GM12878 (cell line): ENCODE measurements around the gene ZNF410. TPM values are rescaled to one million over a fixed set of nuclear protein-coding genes. Genes with fewer than 3 reads are reported as not detected.

Source experiments
- ATAC-seq: fragments of 200-7000 bp; cut with Tn5 transposase; 3 replicates; pipeline ENCODE4 v1.9.1; 2020; ENCODE audit warnings: mild to moderate bottlenecking, moderate library complexity
- BruUV-seq: library from RNA; stranded (reverse); fragments of 400-500 nt; replicated peaks from 2 replicates; lab custom pipeline; 2021; lab: Mats Ljungman, UMichigan
- CTCF ChIA-PET: fragments of 300-600 bp; sonication (Branson Sonifier 250); formaldehyde crosslinking; extraction: SDS; loops from one replicate; lab custom pipeline; 2021; ENCODE audit warnings: inconsistent platforms; lab: Yijun Ruan, JAX
- POLR2A ChIA-PET: fragments of 350-600 bp; formaldehyde crosslinking; extraction: SDS; loops from one replicate; lab custom pipeline; 2021; ENCODE audit warnings: inconsistent platforms; lab: Charles Lee
- RAD21 ChIA-PET: fragments of 300-600 bp; sonication (Branson Sonifier 250); formaldehyde crosslinking; loops from one replicate; lab custom pipeline; 2023; ENCODE audit warnings: antibody characterized with exemption; ENCODE audit not compliant: unreplicated experiment; lab: Charles Lee
- SMC1A ChIA-PET: fragments of 300-600 bp; sonication (Branson Sonifier 250); formaldehyde crosslinking; loops from one replicate; lab custom pipeline; 2023; ENCODE audit not compliant: unreplicated experiment, uncharacterized antibody; lab: Charles Lee
- DNase-seq: peaks from one replicate; pipeline ENCODE4 v3.0.0-alpha.2; 2011; ENCODE audit warnings: low read depth, low spot score
- FAIRE-seq: peaks from 3 replicates; lab custom pipeline; 2011; peaks lifted over from hg19 to GRCh38; lab: Jason Lieb, UNC
- H2AFZ ChIP-seq: 2 replicates; pipeline ENCODE4 v1.6.0; 2011; ENCODE audit warnings: low read depth, low read length, control low read depth; ENCODE audit not compliant: control insufficient read depth
- H3K27ac ChIP-seq: 2 replicates; pipeline ENCODE4 v1.5.1; 2011; ENCODE audit warnings: control low read depth; ENCODE audit not compliant: control insufficient read depth, insufficient read depth
- H3K27me3 ChIP-seq, 2 experiments: replicated peaks in 1 of 2; 2 replicates each; pipeline versions ENCODE4 v1.6.0 to v1.6.1; 2011; ENCODE audit warnings: low read length in 1 of 2; ENCODE audit not compliant: control insufficient read depth in 2 of 2, insufficient read depth in 2 of 2
- H3K36me3 ChIP-seq, 2 experiments: 2 replicates each; pipeline ENCODE4 v1.5.1; 2011; ENCODE audit warnings: low read length in 1 of 2; ENCODE audit not compliant: control insufficient read depth in 2 of 2, insufficient read depth in 2 of 2
- H3K4me1 ChIP-seq: 2 replicates; pipeline ENCODE4 v1.6.1; 2011; ENCODE audit warnings: mild to moderate bottlenecking, low read length, moderate library complexity, mixed read lengths; ENCODE audit not compliant: control insufficient read depth, insufficient read depth
- H3K4me2 ChIP-seq: 2 replicates; pipeline ENCODE4 v1.6.0; 2011; ENCODE audit warnings: control low read depth; ENCODE audit not compliant: control insufficient read depth, insufficient read depth
- H3K4me3 ChIP-seq: fragments of 200-600 bp; sonication (generic); 2 replicates; pipeline ENCODE4 v1.5.1; 2016
- H3K79me2 ChIP-seq: 2 replicates; pipeline ENCODE4 v1.6.0; 2011; ENCODE audit warnings: low read length; ENCODE audit not compliant: control insufficient read depth, insufficient read depth
- H3K9ac ChIP-seq: 2 replicates; pipeline ENCODE4 v1.8.0; 2011; ENCODE audit warnings: low read length, control low read depth, mixed read lengths; ENCODE audit not compliant: control insufficient read depth, insufficient read depth
- H3K9me3 ChIP-seq: replicated peaks from 3 replicates; pipeline ENCODE4 v1.5.1; 2011; ENCODE audit warnings: mild to moderate bottlenecking, low read length; ENCODE audit not compliant: control insufficient read depth, insufficient read depth
- H4K20me1 ChIP-seq: 2 replicates; pipeline ENCODE4 v1.6.0; 2011; ENCODE audit not compliant: control insufficient read depth, insufficient read depth
- BACH1 ChIP-seq: fragments of 450-650 bp; IDR thresholded peaks from 2 replicates; pipeline ENCODE4 v1.6.1; 2017; ENCODE audit warnings: mild to moderate bottlenecking, borderline replicate concordance
- EP300 ChIP-seq, 2 experiments: fragments of 150-350 bp in 1 of 2; IDR thresholded peaks; 2 replicates each; pipeline ENCODE4 v1.6.1; 2011 to 2012; ENCODE audit warnings: low read depth in 2 of 2, low read length in 2 of 2, borderline replicate concordance in 1 of 2, improper control_type of control experiment in 1 of 2, inconsistent platforms in 1 of 2; ENCODE audit not compliant: control insufficient read depth in 1 of 2
- FOXM1 ChIP-seq: IDR thresholded peaks from 2 replicates; pipeline ENCODE4 v1.6.1; 2012; ENCODE audit warnings: low read depth, mild to moderate bottlenecking, inconsistent platforms, low read length, moderate library complexity
- GABPA ChIP-seq: IDR thresholded peaks from 2 replicates; pipeline ENCODE4 v1.6.1; 2014; ENCODE audit warnings: antibody characterized with exemption, low read depth, mild to moderate bottlenecking, inconsistent platforms
- RAD21 ChIP-seq: IDR thresholded peaks from 2 replicates; pipeline ENCODE4 v1.6.1; 2011; ENCODE audit warnings: mild to moderate bottlenecking, low read depth, low read length, moderate library complexity; ENCODE audit not compliant: insufficient read depth
- STAT3 ChIP-seq: IDR thresholded peaks from 2 replicates; pipeline ENCODE4 v1.6.1; 2011; ENCODE audit warnings: low read depth, low read length, improper control_type of control experiment
- WGBS: methylation state at CpG from one replicate; pipeline ENCODE4 v1.1.6; 2016; ENCODE audit warnings: low lambda C conversion rate; ENCODE audit not compliant: insufficient replicate concordance, insufficient coverage; ENCODE audit errors: missing lambda C conversion rate; 5-methylcytosine and 5-hydroxymethylcytosine counted together
- in situ Hi-C: fragments of 300-500 bp; cut with MboI; formaldehyde crosslinking; loops from 9 replicates; pipeline ENCODE4 v1.14.3; 2018; ENCODE audit warnings: mixed read lengths
- intact Hi-C: fragments of 100-400 bp; cut with micrococcal nuclease; formaldehyde crosslinking; loops from one replicate; pipeline ENCODE4 v1.14.2; 2022; ENCODE audit not compliant: unreplicated experiment
- polyA plus RNA-seq, 11 experiments: library from polyadenylated mRNA; depleted of rRNA in 4 of 11; unstranded in 6 of 11; stranded (reverse) in 5 of 11; fragments of >200 nt; fragmentation: Nextera tagmentation in 4 of 11; fragmentation: Illumina TruSeq in 1 of 11; extraction: Ambion mirVana in 4 of 11; extraction: Trizol in 1 of 11; gene quantifications; 1 replicate in 1 of 11; 2 replicates in 10 of 11; pipeline versions ENCODE4 v1.2.1 to v1.2.3, GENCODE V29; 2011 to 2016; ENCODE audit warnings: inconsistent platforms in 2 of 11, missing spikeins in 2 of 11, low read depth in 1 of 11
- total RNA-seq, 4 experiments: library from RNA; depleted of rRNA in 3 of 4; stranded (reverse); fragments of >200 nt in 3 of 4; fragmentation: Illumina TruSeq in 1 of 4; extraction: Trizol in 1 of 4; gene quantifications; 2 replicates each; pipeline versions ENCODE4 v1.2.1 to v1.2.3, GENCODE V29; 2013 to 2021
- TF ChIP-seq, protein P1 (sequence below): IDR thresholded peaks from 2 replicates; pipeline ENCODE4 v1.6.1; 2011; ENCODE audit warnings: low read depth, low read length, improper control_type of control experiment, borderline replicate concordance
- TF ChIP-seq, protein P2 (sequence below), 3 experiments: IDR thresholded peaks in 2 of 3; conservative IDR thresholded peaks in 1 of 3; 2 replicates each; pipeline ENCODE4 v1.5.1; 2011; ENCODE audit warnings: low read depth in 3 of 3, low read length in 3 of 3, mild to moderate bottlenecking in 3 of 3, control low read depth in 2 of 3, moderate library complexity in 2 of 3, inconsistent platforms in 1 of 3, mixed read lengths in 1 of 3; ENCODE audit not compliant: control insufficient read depth in 2 of 3, insufficient read depth in 1 of 3; ENCODE audit errors: extremely low read depth in 1 of 3

ZNF410 gene
- total and polyA plus RNA-seq, 10 of the 15 experiments (the other 5 are each of a cell fraction or from before 2014, with no cell fraction given): 31.2 to 56.6 (median 47.7) TPM

DNA sequence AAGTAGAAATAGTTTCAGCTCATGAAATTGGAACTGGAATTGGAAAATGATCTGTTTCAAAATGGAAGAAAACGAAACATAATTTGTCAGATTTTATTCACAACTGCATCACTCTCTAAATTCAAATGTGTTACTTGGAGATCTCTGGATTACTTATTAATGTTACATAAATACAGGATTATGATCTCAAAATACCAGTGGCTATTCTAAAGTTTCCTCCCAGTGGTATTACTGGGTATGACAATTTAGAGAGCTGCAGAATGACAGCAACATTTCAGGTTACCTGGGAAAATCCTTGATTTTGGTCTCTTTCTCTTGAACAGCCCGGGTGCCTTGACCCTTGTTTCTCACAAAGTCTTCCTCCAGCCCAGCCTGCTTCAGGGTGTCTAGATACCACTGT is 49.0 kb downstream of the ZNF410 start:
- FAIRE-seq: no peak
- no peaks in the 10 kb centered on the region for H3K27me3 ChIP-seq
- WGBS: 97% methylated on average over 2 of the region's 2 CpGs
- H2AFZ ChIP-seq: no peak overlapping the region
- RAD21 ChIA-PET: interaction anchor here (0.9 kb wide), 1 partner anchor 10 kb away, joined by 4 read pairs; no protein-coding TSS in a partner anchor
- H3K9me3 ChIP-seq: no peaks in the 10 kb centered on the region
- H3K4me1 ChIP-seq: no peaks in the 10 kb centered on the region
- H3K79me2 ChIP-seq: no peaks in the 10 kb centered on the region
- no peak overlapping the region for H3K4me2 ChIP-seq
- intact Hi-C loops: no loop called here
- POLR2A ChIA-PET: no interaction called here
- H4K20me1 ChIP-seq: no peaks in the 10 kb centered on the region
- no peak overlapping the region for H3K9ac ChIP-seq
- DNase-seq: no peak
- peaks cover 5 to 13% of the 10 kb centered on the region in 2 experiments; a peak in 3 of 4 replicates for H3K36me3 ChIP-seq
- in situ Hi-C loops: no loop called here
- no TSS peak for BruUV-seq
- TF ChIP-seq FOXM1: no peak
- TF ChIP-seq BACH1: no peak
- TF ChIP-seq EP300 (IDR thresholded peaks at IDR 0.05; ENCODE audit: borderline replicate concordance in 1 of 2, control insufficient read depth in 1 of 2, low read depth in 2 of 2, low read length in 2 of 2): no peak
- TF ChIP-seq, protein P1, sequence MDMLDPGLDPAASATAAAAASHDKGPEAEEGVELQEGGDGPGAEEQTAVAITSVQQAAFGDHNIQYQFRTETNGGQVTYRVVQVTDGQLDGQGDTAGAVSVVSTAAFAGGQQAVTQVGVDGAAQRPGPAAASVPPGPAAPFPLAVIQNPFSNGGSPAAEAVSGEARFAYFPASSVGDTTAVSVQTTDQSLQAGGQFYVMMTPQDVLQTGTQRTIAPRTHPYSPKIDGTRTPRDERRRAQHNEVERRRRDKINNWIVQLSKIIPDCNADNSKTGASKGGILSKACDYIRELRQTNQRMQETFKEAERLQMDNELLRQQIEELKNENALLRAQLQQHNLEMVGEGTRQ: no peak
- TF ChIP-seq STAT3: no peak
- TF ChIP-seq, protein P2, sequence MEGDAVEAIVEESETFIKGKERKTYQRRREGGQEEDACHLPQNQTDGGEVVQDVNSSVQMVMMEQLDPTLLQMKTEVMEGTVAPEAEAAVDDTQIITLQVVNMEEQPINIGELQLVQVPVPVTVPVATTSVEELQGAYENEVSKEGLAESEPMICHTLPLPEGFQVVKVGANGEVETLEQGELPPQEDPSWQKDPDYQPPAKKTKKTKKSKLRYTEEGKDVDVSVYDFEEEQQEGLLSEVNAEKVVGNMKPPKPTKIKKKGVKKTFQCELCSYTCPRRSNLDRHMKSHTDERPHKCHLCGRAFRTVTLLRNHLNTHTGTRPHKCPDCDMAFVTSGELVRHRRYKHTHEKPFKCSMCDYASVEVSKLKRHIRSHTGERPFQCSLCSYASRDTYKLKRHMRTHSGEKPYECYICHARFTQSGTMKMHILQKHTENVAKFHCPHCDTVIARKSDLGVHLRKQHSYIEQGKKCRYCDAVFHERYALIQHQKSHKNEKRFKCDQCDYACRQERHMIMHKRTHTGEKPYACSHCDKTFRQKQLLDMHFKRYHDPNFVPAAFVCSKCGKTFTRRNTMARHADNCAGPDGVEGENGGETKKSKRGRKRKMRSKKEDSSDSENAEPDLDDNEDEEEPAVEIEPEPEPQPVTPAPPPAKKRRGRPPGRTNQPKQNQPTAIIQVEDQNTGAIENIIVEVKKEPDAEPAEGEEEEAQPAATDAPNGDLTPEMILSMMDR (IDR thresholded peaks at IDR 0.05 in 2 of 3, conservative IDR thresholded peaks at IDR 0.05 in 1 of 3; ENCODE audit: control insufficient read depth in 2 of 3, extremely low read depth in 1 of 3, insufficient read depth in 1 of 3, low read depth in 3 of 3, low read length in 3 of 3): peak; percentile 14 to 18 (median 15); a peak in 2 of 6 replicates
- no peak for TF ChIP-seq GABPA
- 0 out of 2 replicates have a peak, but pooled peaks have one; percentile 3 for TF ChIP-seq RAD21
- ATAC-seq: peak; percentile 58; the same call in 2 of the 3 replicates
- CTCF ChIA-PET: interaction anchor here (0.6 to 1.6 kb wide), 10 partner anchors 11 to 589 kb away, joined by 3 to 6 read pairs (median 3); partner anchors contain the start of genes COQ6 and FAM161B
- no peak overlapping the region for H3K27ac ChIP-seq
- SMC1A ChIA-PET: interaction anchor here (0.8 to 1.4 kb wide), 3 partner anchors 11 to 207 kb away, joined by 3 read pairs; no protein-coding TSS in a partner anchor
- no peak overlapping the region for H3K4me3 ChIP-seq
